Cortex of kidney (tissue), 1 donor: ENCODE results near the gene KCNMB2.
"Not testable (repeated sequence)": the region's sequence is repeated elsewhere in the genome, so short reads cannot be mapped to it uniquely, and the experiment has no call there.

Source experiments
- DNase-seq: peaks from one replicate; lab custom pipeline; 2025; lab: John Stamatoyannopoulos, UW

KCNMB2 gene

GRCh38 chr3:178519701-178520100 is 16.5 kb upstream of the KCNMB2 start:
- no peak for DNase-seq

GRCh38 chr3:178520451-178520850 is 15.8 kb upstream of the KCNMB2 start:
- DNase-seq = no peak

- DNase-seq = no peak
Observed at GRCh38 chr3:178522200-178523052, 13.8 kb upstream of the KCNMB2 start.

GRCh38 chr3:178525251-178525650 is 11.0 kb upstream of the KCNMB2 start:
- DNase-seq = no peak

GRCh38 chr3:178526291-178526690 is 9.9 kb upstream of the KCNMB2 start:
- DNase-seq = no peak

DNA sequence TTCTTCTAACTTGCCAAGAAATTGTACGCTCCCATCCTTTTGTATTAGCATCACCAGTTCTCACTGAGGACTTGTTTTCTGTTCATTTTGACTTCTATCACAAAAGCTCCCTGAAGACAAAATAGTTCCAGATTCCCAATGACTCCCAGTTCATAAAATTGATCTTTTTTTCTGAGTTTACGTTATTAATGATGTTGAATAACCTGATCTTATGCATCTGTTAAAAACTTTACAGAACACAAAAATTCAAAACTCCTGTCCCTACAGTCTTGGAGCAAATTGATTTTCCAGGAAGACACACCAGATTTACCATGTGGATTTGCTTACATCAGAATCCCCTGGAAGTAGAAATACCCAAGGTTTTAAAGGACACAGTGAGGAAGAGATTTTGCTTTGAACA is 8.3 kb upstream of the KCNMB2 start:
- no peak for DNase-seq

- DNase-seq = no peak
Observed at GRCh38 chr3:178529606-178530225, 6.5 kb upstream of the KCNMB2 start.

DNA sequence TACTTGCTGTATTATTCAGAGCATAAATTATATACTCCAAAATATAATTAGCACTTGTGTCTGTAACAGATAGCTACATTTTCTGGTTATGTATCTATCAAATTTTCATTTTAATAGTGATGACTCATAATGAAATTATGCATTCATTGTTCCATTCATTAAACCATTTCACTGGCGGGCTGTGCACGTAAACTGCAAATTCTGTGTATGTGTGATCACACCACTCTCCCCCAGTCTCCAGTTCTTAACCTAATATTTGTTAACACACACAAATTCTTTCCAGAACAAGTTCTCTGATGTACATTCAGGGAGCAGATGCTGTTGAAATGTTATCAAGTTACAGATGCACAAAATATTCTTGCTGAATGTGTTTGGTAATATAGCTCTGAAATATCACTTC is 3.8 kb upstream of the KCNMB2 start:
- no peak for DNase-seq

DNA sequence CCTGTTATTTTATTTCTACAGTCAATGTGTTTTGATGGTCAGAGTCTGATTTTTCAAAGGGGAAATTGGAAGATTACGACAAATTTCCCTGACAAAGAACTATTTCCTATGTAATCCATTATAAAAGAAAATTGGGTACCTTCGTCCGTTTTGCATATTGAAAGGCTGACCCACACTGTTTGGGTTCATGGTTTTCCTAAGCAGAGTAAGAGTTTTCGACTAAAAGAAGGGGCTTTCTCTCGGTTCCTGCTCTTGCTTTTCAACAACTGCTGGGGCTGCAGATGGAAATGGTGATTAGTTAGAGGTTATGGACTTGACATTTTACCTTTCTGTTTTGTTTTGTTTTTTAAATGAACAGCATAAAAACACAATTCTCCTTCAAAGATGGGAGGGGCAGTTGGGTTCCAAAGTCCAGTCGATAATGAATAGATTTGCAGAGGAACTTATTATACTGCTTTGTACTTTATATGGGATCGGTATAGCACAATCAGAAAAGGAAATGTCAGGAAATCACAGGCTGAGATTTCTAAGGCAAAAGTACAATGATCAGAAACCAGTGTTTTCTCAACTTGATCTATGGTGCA is 978 bp downstream of the KCNMB2 start:
- DNase-seq = no peak

GRCh38 chr3:178538056-178538455 is 1.8 kb downstream of the KCNMB2 start:
- no peak for DNase-seq

- DNase-seq = no peak
Observed at GRCh38 chr3:178540184-178540583, 3.9 kb downstream of the KCNMB2 start.

- DNase-seq = no peak
Observed at GRCh38 chr3:178545337-178545736, 9.1 kb downstream of the KCNMB2 start.

GRCh38 chr3:178546079-178546478 is 9.8 kb downstream of the KCNMB2 start:
- no peak for DNase-seq

DNA sequence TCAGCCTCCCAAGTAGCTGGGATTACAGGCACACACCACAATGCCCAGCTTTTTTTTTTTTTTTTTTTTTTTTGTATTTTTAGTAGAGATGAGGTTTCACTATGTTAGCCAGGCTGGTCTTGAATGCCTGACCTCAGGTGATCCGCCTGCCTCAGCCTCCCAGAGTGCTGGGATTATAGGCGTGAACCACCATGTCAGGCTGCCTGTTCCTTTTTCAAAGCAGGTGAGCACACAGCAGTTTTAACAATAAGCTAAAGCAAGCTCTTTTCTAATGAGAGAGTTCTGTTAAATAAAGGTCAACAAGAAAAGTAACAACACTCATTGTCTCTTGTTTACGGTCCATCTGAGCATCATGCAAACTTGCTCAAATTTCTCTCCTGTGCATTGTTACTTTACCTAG is 13.2 kb downstream of the KCNMB2 start:
- not testable (repeated sequence) for DNase-seq

DNA sequence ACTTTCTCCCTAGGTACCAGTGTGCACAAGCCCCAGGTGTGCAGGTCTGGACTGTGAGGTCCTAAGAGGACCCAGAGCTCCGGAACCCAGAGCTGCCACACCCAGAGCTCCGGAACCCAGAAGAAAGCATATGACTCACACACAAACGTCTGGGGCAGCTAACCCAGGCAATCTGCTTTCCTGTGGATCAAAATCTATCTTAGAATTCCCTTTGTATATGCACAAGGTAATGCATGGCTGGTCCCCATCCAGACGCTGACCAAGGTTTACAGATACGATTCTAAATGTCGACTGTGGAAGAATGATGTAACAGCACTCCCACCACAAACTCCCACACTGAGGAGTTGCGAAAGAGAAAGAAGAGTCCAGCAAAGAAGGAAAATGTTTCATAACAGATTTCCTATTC is 15.7 kb downstream of the KCNMB2 start:
- DNase-seq = no peak

DNA sequence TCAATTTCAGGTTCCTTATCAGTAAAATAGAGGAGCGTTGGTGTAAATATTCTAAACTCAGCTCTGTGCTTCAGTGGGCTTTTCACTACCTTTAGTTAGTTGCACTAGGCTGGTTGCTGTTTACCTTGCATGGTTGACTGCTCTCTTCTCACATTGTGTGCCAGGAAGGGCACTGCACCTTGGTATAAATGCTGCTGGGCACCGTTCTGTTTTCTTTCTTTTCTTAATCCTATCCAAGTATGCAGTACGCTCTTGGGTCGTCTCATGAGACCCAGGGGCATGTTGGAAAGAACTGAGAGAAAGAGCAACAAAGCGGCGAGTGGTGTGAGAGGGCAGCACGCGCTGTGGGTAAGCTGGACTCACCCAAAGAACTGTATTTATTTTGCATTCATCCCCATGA is 22.4 kb downstream of the KCNMB2 start:
- DNase-seq = no peak

DNA sequence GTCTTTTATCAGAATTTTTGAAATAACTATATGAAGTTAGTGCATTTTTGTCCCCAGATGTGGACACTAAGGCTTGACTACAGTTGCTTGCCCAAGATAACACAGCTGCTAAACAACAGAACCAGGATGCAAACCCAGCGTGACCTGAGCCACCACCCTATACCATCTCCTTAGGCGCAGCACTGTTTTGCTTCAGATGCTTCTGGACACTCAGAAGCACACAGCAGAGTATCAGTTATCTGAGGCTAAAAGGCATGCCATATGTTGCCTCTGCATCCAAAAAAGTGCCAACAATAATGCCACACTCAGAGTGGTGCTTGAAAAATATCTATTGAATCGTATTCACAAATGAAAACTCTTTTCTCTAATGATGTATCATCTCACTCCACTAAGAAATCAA is 24.5 kb downstream of the KCNMB2 start:
- DNase-seq = no peak

DNA sequence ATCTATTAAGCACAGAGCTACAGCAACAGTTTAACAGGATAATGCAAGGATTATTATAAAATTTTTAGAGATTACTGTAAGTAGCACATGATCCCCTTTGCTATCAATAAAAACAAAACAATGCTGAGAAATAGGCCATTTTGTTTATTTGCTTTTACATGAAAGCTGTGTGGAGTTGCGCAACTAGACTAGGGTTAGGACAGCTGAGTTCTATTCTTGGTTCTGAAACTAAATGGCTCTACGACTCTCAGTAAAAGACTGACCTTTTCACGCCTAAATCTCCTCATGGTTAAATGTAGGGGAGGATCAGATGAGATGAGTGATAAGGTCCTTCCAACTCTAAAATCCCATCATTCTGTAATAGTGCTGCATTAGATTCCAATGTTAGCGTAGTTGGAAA is 25.0 kb downstream of the KCNMB2 start:
- no peak for DNase-seq

DNA sequence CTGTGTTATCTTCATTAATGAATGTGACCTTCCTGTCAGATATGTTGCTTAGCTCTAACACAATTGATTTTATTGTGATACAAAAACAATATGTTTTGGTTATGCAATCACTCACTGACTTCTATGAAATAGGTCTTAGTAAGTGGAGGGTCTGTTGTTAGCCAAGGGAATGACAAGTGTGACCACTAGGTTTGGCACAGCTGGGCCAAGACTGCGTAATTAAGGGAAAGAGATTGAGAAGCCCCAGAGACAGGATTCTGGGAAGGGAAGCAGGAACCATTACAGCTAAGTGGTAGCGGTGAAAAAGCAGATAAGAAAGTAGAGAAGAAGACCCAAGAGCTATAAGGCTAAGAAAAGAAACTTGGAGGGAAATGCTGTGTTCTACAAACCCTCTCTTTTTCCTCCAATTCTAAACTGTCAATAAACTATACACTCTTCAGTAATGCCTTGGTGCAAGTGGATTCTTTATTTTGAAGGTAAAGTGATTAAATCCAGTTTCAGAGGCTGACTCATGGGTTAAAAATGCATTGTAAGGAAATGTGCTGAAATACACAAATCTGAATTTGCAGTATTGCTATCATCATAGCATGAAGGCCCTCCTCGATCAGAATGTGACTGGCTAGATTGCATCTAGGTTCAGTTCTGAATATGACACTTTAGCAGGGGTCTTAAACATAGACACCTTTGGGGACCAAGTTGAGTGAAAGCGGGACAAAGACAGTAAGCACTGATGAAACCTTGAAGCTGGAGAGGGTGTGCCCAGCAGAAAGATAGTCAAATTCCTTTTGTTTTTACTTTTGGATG is 26.1 kb downstream of the KCNMB2 start:
- no peak for DNase-seq

DNA sequence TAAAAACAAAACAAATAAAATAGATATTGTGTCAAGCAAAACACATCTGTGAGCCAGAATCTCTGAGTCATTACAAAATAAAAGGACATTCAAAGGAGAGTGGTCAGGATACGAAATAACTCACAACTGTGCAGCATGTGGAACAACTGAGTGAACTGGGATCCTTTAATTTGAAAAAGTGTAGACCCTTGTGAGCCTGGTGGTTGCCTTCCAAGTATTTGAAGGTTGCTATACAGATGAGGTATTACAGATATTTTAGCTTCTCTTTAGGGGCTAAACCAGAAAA is 26.7 kb downstream of the KCNMB2 start:
- no peak for DNase-seq

DNA sequence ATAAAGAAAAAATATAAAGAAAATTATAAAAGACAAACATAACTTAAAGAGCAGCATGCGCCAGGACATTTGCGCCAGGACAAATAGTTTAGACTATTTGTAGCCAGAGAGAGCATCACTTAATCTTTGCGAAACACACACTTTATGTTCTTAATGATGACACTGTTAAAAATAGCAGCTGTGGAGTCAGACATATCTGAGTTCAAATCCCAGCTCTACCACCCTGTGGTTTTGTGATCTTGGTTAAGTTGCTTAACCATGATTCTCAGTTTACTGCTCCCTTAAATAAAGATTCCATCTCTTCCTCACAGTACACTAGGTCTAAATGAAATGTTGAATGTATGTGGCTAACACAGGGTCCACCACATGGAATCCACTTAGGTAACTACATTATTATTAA is 31.4 kb downstream of the KCNMB2 start:
- no peak for DNase-seq

DNA sequence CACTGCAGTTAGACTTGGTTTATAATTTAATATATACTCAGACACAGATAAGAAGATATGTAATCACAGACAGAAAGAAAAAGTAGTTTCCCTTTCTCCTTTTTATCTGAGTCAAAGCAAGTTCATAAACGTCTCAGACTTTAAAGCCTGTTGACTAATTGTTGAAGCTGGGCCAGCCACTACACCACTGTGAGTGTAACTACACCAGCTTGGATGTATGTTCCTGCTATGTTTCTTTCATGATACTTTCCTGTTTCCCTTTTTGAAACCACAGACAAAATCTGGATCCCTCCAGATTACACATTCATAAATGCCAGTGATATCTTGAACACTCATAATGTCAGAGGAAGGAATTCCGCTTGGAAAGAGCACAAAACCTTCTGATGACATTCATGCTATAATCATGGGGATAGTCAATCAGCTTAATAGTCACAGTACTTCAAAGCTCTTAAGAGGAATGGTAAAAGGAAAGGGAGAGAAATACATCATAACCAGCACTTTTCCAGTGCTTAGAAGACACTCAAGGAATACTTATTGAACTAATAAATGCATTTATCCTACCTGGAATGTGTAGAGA is 32.0 kb downstream of the KCNMB2 start:
- DNase-seq = no peak
